ENCODE measurements around the gene SEC61B.

The SEC61B gene

GRCh38 chr9:99201603-99202002 lies 20.5 kb upstream of the SEC61B start:
- H3K9me3 Mint-ChIP-seq, result no peaks in the 10 kb centered on the region
- H3K36me3 Mint-ChIP-seq (ENCODE audit: low read depth), result no peaks in the 10 kb centered on the region
- H3K4me3 Mint-ChIP-seq, result no peak overlapping the region
- H3K4me1 Mint-ChIP-seq (ENCODE audit: low read depth), result peaks cover 2% of the 10 kb centered on the region
- peaks cover 15% of the 10 kb centered on the region for H3K27me3 Mint-ChIP-seq (ENCODE audit: low read depth)
- no peak overlapping the region for H3K27ac Mint-ChIP-seq
- DNase-seq (ENCODE audit: low spot score), result no peak

GRCh38 chr9:99210572-99210971 lies 11.5 kb upstream of the SEC61B start:
- Mint-ChIP-seq H3K9me3 (peaks cover 4% of the 10 kb centered on the region), H3K4me1 (ENCODE audit: low read depth) (no peaks in the 10 kb centered on the region), H3K4me3 (no peak overlapping the region), H3K27me3 (ENCODE audit: low read depth) (peaks cover 31% of the 10 kb centered on the region), H3K36me3 (ENCODE audit: low read depth) (peaks cover 7% of the 10 kb centered on the region), H3K27ac (no peak overlapping the region)
- no peak for DNase-seq (ENCODE audit: low spot score)

- peaks cover 9% of the 10 kb centered on the region for H3K36me3 Mint-ChIP-seq (ENCODE audit: low read depth)
- DNase-seq (ENCODE audit: low spot score), result no peak
- H3K9me3 Mint-ChIP-seq, result peaks cover 4% of the 10 kb centered on the region
- H3K27ac Mint-ChIP-seq, result no peak overlapping the region
- no peaks in the 10 kb centered on the region for H3K4me1 Mint-ChIP-seq (ENCODE audit: low read depth)
- no peak overlapping the region for H3K4me3 Mint-ChIP-seq
- peaks cover 23% of the 10 kb centered on the region for H3K27me3 Mint-ChIP-seq (ENCODE audit: low read depth)
Measured at GRCh38 chr9:99211746-99212145, 10.3 kb upstream of the SEC61B start.

- Mint-ChIP-seq H3K4me3 (no peak overlapping the region), H3K27ac (no peak overlapping the region), H3K36me3 (ENCODE audit: low read depth) (peaks cover 24% of the 10 kb centered on the region), H3K27me3 (ENCODE audit: low read depth) (peaks cover 11% of the 10 kb centered on the region), H3K4me1 (ENCODE audit: low read depth) (peaks cover 3% of the 10 kb centered on the region), H3K9me3 (peaks cover 4% of the 10 kb centered on the region)
- no peak for DNase-seq (ENCODE audit: low spot score)
Measured at GRCh38 chr9:99213197-99213596, 8.9 kb upstream of the SEC61B start.

GRCh38 chr9:99216073-99216472 lies 6.0 kb upstream of the SEC61B start:
- H3K4me1 Mint-ChIP-seq (ENCODE audit: low read depth), result peaks cover 21% of the 10 kb centered on the region
- H3K36me3 Mint-ChIP-seq (ENCODE audit: low read depth), result peaks cover 37% of the 10 kb centered on the region
- H3K27ac Mint-ChIP-seq, result no peak overlapping the region
- no peaks in the 10 kb centered on the region for H3K9me3 Mint-ChIP-seq
- H3K27me3 Mint-ChIP-seq (ENCODE audit: low read depth), result no peaks in the 10 kb centered on the region
- DNase-seq (ENCODE audit: low spot score), result no peak
- H3K4me3 Mint-ChIP-seq, result no peak overlapping the region

GRCh38 chr9:99220011-99220410 lies 2.1 kb upstream of the SEC61B start:
- Mint-ChIP-seq H3K27me3 (ENCODE audit: low read depth) (no peaks in the 10 kb centered on the region), H3K27ac (peak overlapping the region; percentile 60), H3K9me3 (no peaks in the 10 kb centered on the region), H3K36me3 (ENCODE audit: low read depth) (peaks cover 54% of the 10 kb centered on the region), H3K4me3 (peak overlapping the region; percentile 80), H3K4me1 (ENCODE audit: low read depth) (peaks cover 40% of the 10 kb centered on the region)
- DNase-seq (ENCODE audit: low spot score), result no peak

GRCh38 chr9:99221266-99221620 lies 839 bp upstream of the SEC61B start:
- H3K27me3 Mint-ChIP-seq (ENCODE audit: low read depth), result no peaks in the 10 kb centered on the region
- H3K9me3 Mint-ChIP-seq, result no peaks in the 10 kb centered on the region
- peak overlapping the region; percentile 98 for H3K4me3 Mint-ChIP-seq
- H3K36me3 Mint-ChIP-seq (ENCODE audit: low read depth), result peaks cover 55% of the 10 kb centered on the region
- peaks cover 42% of the 10 kb centered on the region for H3K4me1 Mint-ChIP-seq (ENCODE audit: low read depth)
- peak overlapping the region; percentile 88 for H3K27ac Mint-ChIP-seq
- DNase-seq (ENCODE audit: low spot score), result no peak

- H3K9me3 Mint-ChIP-seq, result no peaks in the 10 kb centered on the region
- H3K27me3 Mint-ChIP-seq (ENCODE audit: low read depth), result no peaks in the 10 kb centered on the region
- peaks cover 47% of the 10 kb centered on the region for H3K36me3 Mint-ChIP-seq (ENCODE audit: low read depth)
- peaks cover 41% of the 10 kb centered on the region for H3K4me1 Mint-ChIP-seq (ENCODE audit: low read depth)
- DNase-seq (ENCODE audit: low spot score), result no peak
- peak overlapping the region; percentile 98 for H3K4me3 Mint-ChIP-seq
- H3K27ac Mint-ChIP-seq, result peak overlapping the region; percentile 99
Measured at GRCh38 chr9:99222416-99223270, 561 bp downstream of the SEC61B start.

GRCh38 chr9:99224445-99224844 lies 2.4 kb downstream of the SEC61B start:
- peaks cover 47% of the 10 kb centered on the region for H3K36me3 Mint-ChIP-seq (ENCODE audit: low read depth)
- peak overlapping the region; percentile 98 for H3K4me3 Mint-ChIP-seq
- H3K27ac Mint-ChIP-seq, result no peak overlapping the region
- no peak for DNase-seq (ENCODE audit: low spot score)
- H3K4me1 Mint-ChIP-seq (ENCODE audit: low read depth), result peaks cover 31% of the 10 kb centered on the region
- H3K27me3 Mint-ChIP-seq (ENCODE audit: low read depth), result no peaks in the 10 kb centered on the region
- H3K9me3 Mint-ChIP-seq, result no peaks in the 10 kb centered on the region

- Mint-ChIP-seq H3K27me3 (ENCODE audit: low read depth) (no peaks in the 10 kb centered on the region), H3K4me1 (ENCODE audit: low read depth) (peaks cover 21% of the 10 kb centered on the region), H3K27ac (no peak overlapping the region), H3K4me3 (no peak overlapping the region), H3K9me3 (no peaks in the 10 kb centered on the region), H3K36me3 (ENCODE audit: low read depth) (peaks cover 48% of the 10 kb centered on the region)
- no peak for DNase-seq (ENCODE audit: low spot score)
Measured at GRCh38 chr9:99226054-99226453, 4.0 kb downstream of the SEC61B start.

GRCh38 chr9:99230206-99230605 lies 8.1 kb downstream of the SEC61B start:
- peaks cover 39% of the 10 kb centered on the region for H3K36me3 Mint-ChIP-seq (ENCODE audit: low read depth)
- DNase-seq (ENCODE audit: low spot score), result no peak
- H3K27me3 Mint-ChIP-seq (ENCODE audit: low read depth), result no peaks in the 10 kb centered on the region
- no peak overlapping the region for H3K4me3 Mint-ChIP-seq
- no peak overlapping the region for H3K27ac Mint-ChIP-seq
- peaks cover 5% of the 10 kb centered on the region for H3K4me1 Mint-ChIP-seq (ENCODE audit: low read depth)
- H3K9me3 Mint-ChIP-seq, result no peaks in the 10 kb centered on the region

- H3K4me1 Mint-ChIP-seq (ENCODE audit: low read depth), result peaks cover 10% of the 10 kb centered on the region
- H3K9me3 Mint-ChIP-seq, result no peaks in the 10 kb centered on the region
- peaks cover 35% of the 10 kb centered on the region for H3K36me3 Mint-ChIP-seq (ENCODE audit: low read depth)
- peak; percentile 26 for DNase-seq (ENCODE audit: low spot score)
- no peak overlapping the region for H3K27ac Mint-ChIP-seq
- no peaks in the 10 kb centered on the region for H3K27me3 Mint-ChIP-seq (ENCODE audit: low read depth)
- H3K4me3 Mint-ChIP-seq, result no peak overlapping the region
Measured at GRCh38 chr9:99231711-99232110, 9.6 kb downstream of the SEC61B start.

- DNase-seq (ENCODE audit: low spot score), result no peak
- no peak overlapping the region for H3K4me3 Mint-ChIP-seq
- H3K36me3 Mint-ChIP-seq (ENCODE audit: low read depth), result peaks cover 28% of the 10 kb centered on the region
- H3K27ac Mint-ChIP-seq, result no peak overlapping the region
- H3K4me1 Mint-ChIP-seq (ENCODE audit: low read depth), result peaks cover 10% of the 10 kb centered on the region
- no peaks in the 10 kb centered on the region for H3K9me3 Mint-ChIP-seq
- no peaks in the 10 kb centered on the region for H3K27me3 Mint-ChIP-seq (ENCODE audit: low read depth)
Measured at GRCh38 chr9:99234618-99235017, 12.5 kb downstream of the SEC61B start.

- H3K4me3 Mint-ChIP-seq, result no peak overlapping the region
- no peaks in the 10 kb centered on the region for H3K9me3 Mint-ChIP-seq
- H3K27ac Mint-ChIP-seq, result no peak overlapping the region
- H3K4me1 Mint-ChIP-seq (ENCODE audit: low read depth), result peaks cover 10% of the 10 kb centered on the region
- no peak for DNase-seq (ENCODE audit: low spot score)
- no peaks in the 10 kb centered on the region for H3K27me3 Mint-ChIP-seq (ENCODE audit: low read depth)
- peaks cover 29% of the 10 kb centered on the region for H3K36me3 Mint-ChIP-seq (ENCODE audit: low read depth)
Measured at GRCh38 chr9:99235069-99235468, 13.0 kb downstream of the SEC61B start.
